ENCODE data around the gene NRXN3. TPM values are rescaled to one million over a fixed set of nuclear protein-coding genes. Genes with fewer than 3 reads are reported as not detected.

NRXN3 gene
- total and polyA plus RNA-seq, 2 experiments from 2014 or later: 0.08 to 0.11 TPM

DNA sequence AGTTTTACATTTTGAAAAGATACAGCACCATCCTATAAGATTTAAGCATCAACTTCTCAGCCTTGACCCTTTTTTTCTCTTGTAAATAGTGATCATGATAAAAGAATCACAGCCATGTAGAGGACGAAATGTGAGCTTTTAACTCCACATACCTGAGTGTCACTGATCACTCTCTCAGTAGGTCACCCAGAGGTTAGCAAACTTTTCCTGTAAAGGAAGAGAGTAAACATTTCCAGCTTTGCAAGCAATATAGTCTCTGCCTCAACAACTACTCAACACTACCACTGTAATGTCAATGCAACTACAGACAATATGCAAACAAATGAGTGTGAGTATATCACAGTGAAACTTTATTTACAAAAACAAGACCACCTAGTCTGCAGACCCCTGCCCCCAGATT is 1129.0 kb downstream of the NRXN3 start:
- Histone ChIP-seq H3K79me2 (ENCODE audit: insufficient read depth) (no peaks in the 10 kb centered on the region), H3K27ac (no peak overlapping the region), H3K9me3 (ENCODE audit: low read depth) (no peaks in the 10 kb centered on the region), H3F3A (ENCODE audit: insufficient read depth) (no peaks in the 10 kb centered on the region), H3K27me3 (replicated peaks; ENCODE audit: insufficient read depth) (no peaks in the 10 kb centered on the region), H3K4me2 (ENCODE audit: unreplicated experiment) (no peak overlapping the region), H4K20me1 (ENCODE audit: insufficient read depth) (no peaks in the 10 kb centered on the region), H3K4me3 (no peak overlapping the region), H3K36me3 (ENCODE audit: low read depth) (no peaks in the 10 kb centered on the region), H3K9ac (no peak overlapping the region), H3K9me2 (ENCODE audit: insufficient read depth) (no peaks in the 10 kb centered on the region), H2AFZ (no peak overlapping the region), H3K4me1 (ENCODE audit: insufficient read depth) (no peaks in the 10 kb centered on the region)
- DNase-seq: no peak
- in situ Hi-C loops (cut with MboI): no loop called here
- TF ChIP-seq EZH2phosphoT487 (IDR thresholded peaks at IDR 0.05; ENCODE audit: insufficient read depth, low read depth) (no peak), EZH2 (IDR thresholded peaks at IDR 0.05; ENCODE audit: insufficient read depth, poor library complexity, severe bottlenecking) (no peak)
- WGBS, 2 experiments (ENCODE audit: low coverage in 1 of 2, low lambda C conversion rate in 2 of 2, missing lambda C conversion rate in 2 of 2): 3 to 5% methylated on average over 1 of the region's 1 CpG

DNA sequence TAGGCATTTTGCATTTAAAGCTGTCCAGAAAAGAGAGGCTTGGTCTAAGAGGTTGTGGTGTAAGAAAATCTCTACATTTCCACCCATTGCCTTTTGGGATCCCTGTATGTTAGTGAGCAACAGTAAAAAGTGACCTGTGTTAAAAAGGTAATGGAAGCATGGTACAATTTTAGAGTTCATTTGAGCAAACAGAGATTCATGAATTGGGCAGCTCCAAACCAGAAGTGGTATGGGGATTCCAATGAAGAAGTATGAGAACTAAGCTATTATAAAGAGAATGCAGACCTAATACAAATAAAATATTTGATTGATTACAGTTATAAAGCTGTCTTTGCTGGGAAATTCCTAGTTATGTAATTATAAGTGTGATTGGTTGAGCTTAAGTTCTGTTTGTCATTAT is 1134.1 kb downstream of the NRXN3 start:
- in situ Hi-C loops (cut with MboI): no loop called here
- no peaks in the 10 kb centered on the region for H3F3A ChIP-seq (ENCODE audit: insufficient read depth)
- TF ChIP-seq EZH2phosphoT487 (IDR thresholded peaks at IDR 0.05; ENCODE audit: insufficient read depth, low read depth): no peak
- H3K27me3 ChIP-seq (replicated peaks; ENCODE audit: insufficient read depth): no peaks in the 10 kb centered on the region
- H3K36me3 ChIP-seq (ENCODE audit: low read depth): no peaks in the 10 kb centered on the region
- no peak for DNase-seq
- no peak overlapping the region for H3K9ac ChIP-seq
- H4K20me1 ChIP-seq (ENCODE audit: insufficient read depth): no peaks in the 10 kb centered on the region
- H3K27ac ChIP-seq: no peak overlapping the region
- H2AFZ ChIP-seq: no peak overlapping the region
- no peak overlapping the region for H3K4me3 ChIP-seq
- no peaks in the 10 kb centered on the region for H3K4me1 ChIP-seq (ENCODE audit: insufficient read depth)
- no peaks in the 10 kb centered on the region for H3K9me3 ChIP-seq (ENCODE audit: low read depth)
- H3K9me2 ChIP-seq (ENCODE audit: insufficient read depth): no peaks in the 10 kb centered on the region
- no peak overlapping the region for H3K4me2 ChIP-seq (ENCODE audit: unreplicated experiment)
- no peaks in the 10 kb centered on the region for H3K79me2 ChIP-seq (ENCODE audit: insufficient read depth)

DNA sequence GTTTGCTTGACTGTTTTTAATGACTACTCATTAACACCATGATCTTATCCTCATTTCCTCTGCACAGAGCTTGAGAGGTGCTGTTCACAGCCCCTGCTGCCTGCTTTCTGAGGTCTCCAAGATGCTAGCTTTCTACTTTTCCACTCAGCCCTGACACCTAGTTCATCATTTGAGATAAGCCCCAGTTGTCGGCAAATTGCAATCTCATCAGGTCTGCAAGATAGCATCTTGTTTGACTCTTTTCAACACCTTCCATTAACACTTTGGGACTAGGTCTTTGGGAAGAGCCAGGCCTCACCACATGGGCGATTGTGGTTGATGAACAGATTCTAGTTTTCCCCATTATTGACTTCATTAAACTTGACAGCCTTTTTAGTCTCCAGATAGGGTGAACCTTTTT is 1136.4 kb downstream of the NRXN3 start:
- H2AFZ ChIP-seq: no peak overlapping the region
- H3K9me3 ChIP-seq (ENCODE audit: low read depth): no peaks in the 10 kb centered on the region
- no peaks in the 10 kb centered on the region for H3K4me1 ChIP-seq (ENCODE audit: insufficient read depth)
- no peak overlapping the region for H3K9ac ChIP-seq
- in situ Hi-C loops (cut with MboI): no loop called here
- no peaks in the 10 kb centered on the region for H3K36me3 ChIP-seq (ENCODE audit: low read depth)
- no peaks in the 10 kb centered on the region for H4K20me1 ChIP-seq (ENCODE audit: insufficient read depth)
- no peak overlapping the region for H3K27ac ChIP-seq
- WGBS, 2 experiments (ENCODE audit: low coverage in 1 of 2, low lambda C conversion rate in 2 of 2, missing lambda C conversion rate in 2 of 2): 6 to 8% methylated on average over 2 of the region's 2 CpGs
- no peak for DNase-seq
- no peaks in the 10 kb centered on the region for H3K79me2 ChIP-seq (ENCODE audit: insufficient read depth)
- TF ChIP-seq EZH2phosphoT487 (IDR thresholded peaks at IDR 0.05; ENCODE audit: insufficient read depth, low read depth) (no peak), EZH2 (IDR thresholded peaks at IDR 0.05; ENCODE audit: insufficient read depth, poor library complexity, severe bottlenecking) (no peak)
- no peaks in the 10 kb centered on the region for H3K9me2 ChIP-seq (ENCODE audit: insufficient read depth)
- no peak overlapping the region for H3K4me3 ChIP-seq
- H3K4me2 ChIP-seq (ENCODE audit: unreplicated experiment): no peak overlapping the region
- H3K27me3 ChIP-seq (replicated peaks; ENCODE audit: insufficient read depth): no peaks in the 10 kb centered on the region
- no peaks in the 10 kb centered on the region for H3F3A ChIP-seq (ENCODE audit: insufficient read depth)

DNA sequence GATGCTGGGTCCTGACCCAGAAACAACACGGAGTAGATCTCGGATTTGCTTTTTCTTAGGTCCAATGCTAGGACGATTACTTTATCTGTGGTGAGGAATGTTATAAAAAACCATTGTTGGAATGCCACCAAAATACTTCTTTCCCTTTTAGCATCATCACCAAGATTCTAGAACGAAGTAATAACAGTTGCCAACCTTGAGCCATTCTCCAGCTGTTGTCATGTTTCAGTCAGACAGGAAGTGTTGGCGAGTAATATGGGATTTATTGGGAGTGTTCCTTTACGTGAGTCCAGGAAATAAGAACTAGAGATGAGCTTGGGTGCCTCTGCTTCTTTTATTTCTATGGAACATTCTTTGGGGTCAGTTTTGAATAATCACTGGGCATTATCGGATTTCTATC is 1148.2 kb downstream of the NRXN3 start:
- no peaks in the 10 kb centered on the region for H3K9me3 ChIP-seq (ENCODE audit: low read depth)
- H4K20me1 ChIP-seq (ENCODE audit: insufficient read depth): no peaks in the 10 kb centered on the region
- H3K9ac ChIP-seq: no peak overlapping the region
- no peak for TF ChIP-seq EZH2 (IDR thresholded peaks at IDR 0.05; ENCODE audit: insufficient read depth, poor library complexity, severe bottlenecking)
- TF ChIP-seq EZH2phosphoT487 (IDR thresholded peaks at IDR 0.05; ENCODE audit: insufficient read depth, low read depth): no peak
- H3K27me3 ChIP-seq (replicated peaks; ENCODE audit: insufficient read depth): no peaks in the 10 kb centered on the region
- H3K4me1 ChIP-seq (ENCODE audit: insufficient read depth): no peaks in the 10 kb centered on the region
- no peak overlapping the region for H3K4me2 ChIP-seq (ENCODE audit: unreplicated experiment)
- H3K79me2 ChIP-seq (ENCODE audit: insufficient read depth): no peaks in the 10 kb centered on the region
- no peak overlapping the region for H2AFZ ChIP-seq
- no peaks in the 10 kb centered on the region for H3K36me3 ChIP-seq (ENCODE audit: low read depth)
- no peak overlapping the region for H3K4me3 ChIP-seq
- H3F3A ChIP-seq (ENCODE audit: insufficient read depth): no peaks in the 10 kb centered on the region
- WGBS, 2 experiments (ENCODE audit: low coverage in 1 of 2, low lambda C conversion rate in 2 of 2, missing lambda C conversion rate in 2 of 2): 21 to 26% methylated on average over 7 of the region's 7 CpGs
- H3K9me2 ChIP-seq (ENCODE audit: insufficient read depth): no peaks in the 10 kb centered on the region
- in situ Hi-C loops (cut with MboI): no loop called here
- DNase-seq: no peak
- H3K27ac ChIP-seq: no peak overlapping the region

DNA sequence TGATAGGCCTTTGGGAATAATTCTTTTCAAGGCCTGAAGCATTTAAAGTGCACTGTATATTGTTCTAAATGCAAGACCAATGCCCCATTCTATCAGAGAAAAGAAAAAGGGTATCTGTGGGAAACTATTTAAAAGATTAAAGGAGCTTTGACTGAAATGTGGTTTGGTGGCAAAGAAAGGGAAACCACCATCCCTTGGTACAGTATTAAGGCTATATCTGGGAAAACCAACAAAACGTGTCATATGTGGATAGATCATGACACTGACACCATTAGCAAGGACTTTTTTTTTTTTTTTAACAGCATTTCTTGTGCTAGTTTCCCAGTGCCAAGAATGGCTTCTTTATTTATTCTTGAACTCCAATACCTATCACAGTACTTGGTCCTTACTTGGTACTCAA is 1150.4 kb downstream of the NRXN3 start:
- 0 to 6% methylated on average over 1 of the region's 1 CpG for whole genome bisulfite sequencing, 2 experiments (ENCODE audit: low coverage in 1 of 2, low lambda C conversion rate in 2 of 2, missing lambda C conversion rate in 2 of 2)
- no peaks in the 10 kb centered on the region for H4K20me1 ChIP-seq (ENCODE audit: insufficient read depth)
- H3K4me2 ChIP-seq (ENCODE audit: unreplicated experiment): no peak overlapping the region
- no peak overlapping the region for H3K27ac ChIP-seq
- no peaks in the 10 kb centered on the region for H3K36me3 ChIP-seq (ENCODE audit: low read depth)
- TF ChIP-seq EZH2 (IDR thresholded peaks at IDR 0.05; ENCODE audit: insufficient read depth, poor library complexity, severe bottlenecking) (no peak), EZH2phosphoT487 (IDR thresholded peaks at IDR 0.05; ENCODE audit: insufficient read depth, low read depth) (no peak)
- H3K27me3 ChIP-seq (replicated peaks; ENCODE audit: insufficient read depth): no peaks in the 10 kb centered on the region
- no peak overlapping the region for H2AFZ ChIP-seq
- no peaks in the 10 kb centered on the region for H3K4me1 ChIP-seq (ENCODE audit: insufficient read depth)
- no peaks in the 10 kb centered on the region for H3K9me3 ChIP-seq (ENCODE audit: low read depth)
- no peak for DNase-seq
- no peaks in the 10 kb centered on the region for H3K9me2 ChIP-seq (ENCODE audit: insufficient read depth)
- no peaks in the 10 kb centered on the region for H3F3A ChIP-seq (ENCODE audit: insufficient read depth)
- H3K9ac ChIP-seq: no peak overlapping the region
- in situ Hi-C loops (cut with MboI): no loop called here
- H3K79me2 ChIP-seq (ENCODE audit: insufficient read depth): no peaks in the 10 kb centered on the region
- H3K4me3 ChIP-seq: no peak overlapping the region
